GM10248 (cell line): ENCODE results near the gene PDIA2.

Experiments used
- CTCF ChIA-PET: fragments of 300-600 bp; sonication (Branson Sonifier 250); formaldehyde crosslinking; extraction: SDS; loops from one replicate; lab custom pipeline; 2021; ENCODE audit warnings: antibody characterized with exemption; lab: Yijun Ruan, JAX
- POLR2A ChIA-PET: fragments of 350-650 bp; sonication (Branson Sonifier 250); formaldehyde crosslinking; extraction: SDS; loops from one replicate; lab custom pipeline; 2020; ENCODE audit warnings: antibody characterized with exemption; lab: Yijun Ruan, JAX
- DNase-seq: peaks from one replicate; pipeline ENCODE4 v3.0.0; 2012; ENCODE audit errors: extremely low spot score
- CTCF ChIP-seq: IDR thresholded peaks from 2 replicates; pipeline ENCODE4 v1.5.1; 2012; ENCODE audit warnings: mild to moderate bottlenecking, low read depth; ENCODE audit errors: extremely low read depth, missing control alignments, control extremely low read depth

PDIA2 gene

GRCh38 chr16:314351-314750 lies 31.4 kb downstream of the PDIA2 start:
- no peak for DNase-seq
- POLR2A ChIA-PET: no interaction called here
- CTCF ChIA-PET: no interaction called here

GRCh38 chr16:314795-315299 lies 31.9 kb downstream of the PDIA2 start:
- POLR2A ChIA-PET: no interaction called here
- no peak for DNase-seq
- CTCF ChIA-PET: no interaction called here
- no peak for TF ChIP-seq CTCF

More at GRCh38 chr16:314351-314750, 31.4 kb downstream of the PDIA2 start:
- TF ChIP-seq CTCF: no peak

GRCh38 chr16:316741-317464 lies 33.9 kb downstream of the PDIA2 start:
- CTCF ChIA-PET: no interaction called here
- no peak for TF ChIP-seq CTCF
- no peak for DNase-seq
- POLR2A ChIA-PET: no interaction called here

GRCh38 chr16:317583-317982 lies 34.6 kb downstream of the PDIA2 start:
- POLR2A ChIA-PET: no interaction called here
- DNase-seq: no peak
- CTCF ChIA-PET: no interaction called here
- no peak for TF ChIP-seq CTCF

- no peak for DNase-seq
- TF ChIP-seq CTCF: peak; percentile 28
- ChIA-PET CTCF (interaction anchor here (0.7 to 1.3 kb wide), 3 partner anchors 14 to 252 kb away, joined by 3 read pairs; no protein-coding TSS in a partner anchor), POLR2A (no interaction called here)
These were observed 35.7 kb downstream of the PDIA2 start for GRCh38 chr16:318628-319027.

- ChIA-PET POLR2A (no interaction called here), CTCF (no interaction called here)
- no peak for DNase-seq
- no peak for TF ChIP-seq CTCF
These were observed 37.2 kb downstream of the PDIA2 start for GRCh38 chr16:320206-320605.
